C1 segment of cervical spinal cord (tissue), 14 donors: ENCODE data around the gene CCDC57.
"Not testable (repeated sequence)": the region's sequence is repeated elsewhere in the genome, so short reads cannot be mapped to it uniquely, and the experiment has no call there.

Experiments
- DNase-seq, 14 donors: peaks; one replicate each; lab custom pipeline; 2025; lab: John Stamatoyannopoulos, UW

Gene CCDC57

GRCh38 chr17:82178499-82179261, 34.0 kb downstream of the CCDC57 start:
- no peak for DNase-seq

DNA sequence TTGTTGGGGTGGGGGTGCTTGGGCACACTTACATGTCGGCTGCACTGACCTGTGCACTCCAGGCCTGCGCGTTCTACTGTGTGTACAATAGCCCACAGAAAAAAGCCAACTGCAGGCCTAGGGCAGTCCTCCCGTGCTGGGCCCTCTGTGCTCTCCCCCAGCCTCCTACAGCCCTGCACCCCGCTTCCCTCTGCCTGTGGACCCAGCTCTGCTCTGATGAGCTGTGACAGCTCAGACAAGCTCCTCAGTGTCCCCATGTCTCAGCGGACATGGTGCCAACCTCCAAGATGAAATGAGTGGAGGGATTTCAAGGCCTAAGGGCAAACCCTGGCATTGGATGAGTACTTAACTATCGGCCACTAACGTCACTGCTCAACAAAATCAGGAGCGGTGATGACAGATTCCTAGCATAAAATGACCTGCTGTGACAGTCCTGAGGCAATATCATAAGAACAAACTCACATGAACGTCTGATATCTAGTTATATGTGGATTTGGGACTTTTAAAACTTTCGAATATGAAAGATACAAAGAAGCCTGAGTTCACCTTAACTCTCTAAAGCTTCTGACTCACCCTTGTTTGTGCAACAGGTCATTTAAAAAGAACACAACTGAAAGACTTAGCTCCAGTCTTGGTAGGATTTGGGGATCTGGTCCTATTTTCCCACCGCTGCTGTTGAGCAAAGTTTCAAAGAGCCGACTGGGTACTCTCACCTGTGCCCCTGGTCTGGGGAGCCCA, 34.7 kb downstream of the CCDC57 start:
- DNase-seq = no peak

- no peak for DNase-seq
These were observed 35.4 kb downstream of the CCDC57 start for GRCh38 chr17:82177276-82177675.

DNA sequence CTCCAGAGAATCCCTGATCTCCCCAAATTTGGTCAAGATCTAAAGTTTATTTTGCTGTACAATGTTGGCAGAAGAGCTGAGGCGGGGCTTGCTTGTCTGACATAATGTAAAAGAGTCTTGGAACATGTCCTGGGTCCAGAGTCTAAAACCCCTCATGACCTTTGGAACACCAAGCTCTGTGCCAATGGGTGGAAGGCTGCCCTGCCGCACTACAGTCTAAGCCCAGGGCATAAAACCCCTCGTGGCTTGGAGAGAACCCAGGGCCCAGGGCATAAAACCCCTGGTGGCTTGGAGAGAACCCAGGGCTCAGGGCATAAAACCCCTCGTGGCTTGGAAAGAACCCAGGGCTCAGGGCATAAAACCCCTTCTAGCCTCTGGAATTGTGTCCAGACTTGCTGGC, 36.7 kb downstream of the CCDC57 start:
- DNase-seq = peak in 2 of 14 donors; percentile 18 to 23

DNA sequence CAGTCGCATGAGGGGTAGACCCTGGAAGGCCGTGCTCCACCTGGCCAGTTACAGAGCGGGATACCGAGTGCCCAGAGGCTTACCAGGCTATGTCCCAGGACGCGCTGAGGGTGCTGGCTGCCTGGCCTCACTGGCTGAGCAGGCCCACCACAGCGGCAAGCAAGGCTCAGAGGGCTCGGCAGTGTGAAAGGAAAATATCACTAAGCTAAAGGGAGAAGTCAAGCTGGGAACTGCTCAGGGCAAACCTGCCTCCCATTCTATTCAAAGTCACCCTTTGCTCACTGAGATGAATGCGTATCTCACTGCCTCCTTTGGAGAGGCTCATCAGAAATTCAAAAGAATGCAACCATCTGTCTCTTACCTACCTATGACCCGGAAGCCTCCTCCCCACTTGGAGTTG, 37.4 kb downstream of the CCDC57 start:
- DNase-seq = no peak

DNA sequence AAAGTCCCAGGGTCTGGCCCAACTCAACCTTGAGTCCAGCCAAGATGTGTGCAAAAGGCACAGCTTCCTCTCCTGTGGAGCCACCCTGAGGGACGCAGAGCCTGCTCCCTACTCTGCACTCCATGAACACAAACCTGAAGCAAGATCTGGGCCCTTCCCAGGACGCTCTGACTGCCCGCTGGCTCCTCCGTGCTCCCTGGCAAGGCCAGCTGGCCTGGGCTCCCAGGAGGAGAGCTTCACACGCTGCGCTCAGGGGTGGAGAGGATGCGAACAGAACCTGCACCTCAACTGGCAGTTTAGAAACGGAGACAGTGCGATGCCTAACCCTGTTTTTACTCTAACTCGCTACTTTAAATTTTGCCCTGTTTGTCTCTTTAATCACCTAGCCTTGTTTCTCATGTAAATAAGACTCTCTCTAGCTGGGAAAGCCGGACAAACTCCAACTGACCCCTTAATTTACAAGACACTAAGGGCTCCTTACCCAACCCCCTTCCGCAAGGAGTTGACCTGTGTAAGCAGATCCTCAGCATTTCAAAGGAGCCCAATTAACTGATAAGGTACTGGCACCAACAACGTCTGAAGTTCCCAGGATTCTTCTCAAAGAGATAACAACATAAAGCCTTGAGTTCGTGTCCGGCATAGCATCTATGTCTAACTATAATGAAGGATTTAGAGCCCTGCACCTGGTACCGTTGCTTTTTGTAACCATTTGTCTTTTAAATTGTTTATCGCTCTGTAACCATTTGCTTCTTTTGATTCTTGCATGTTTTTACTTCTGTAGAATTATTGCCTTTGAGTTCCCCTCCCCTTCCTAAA, 38.4 kb downstream of the CCDC57 start:
- DNase-seq = not testable (repeated sequence)

- no peak for DNase-seq
These were observed 39.1 kb downstream of the CCDC57 start for GRCh38 chr17:82173351-82174041.

- no peak for DNase-seq
These were observed 40.0 kb downstream of the CCDC57 start for GRCh38 chr17:82172486-82173160.

DNA sequence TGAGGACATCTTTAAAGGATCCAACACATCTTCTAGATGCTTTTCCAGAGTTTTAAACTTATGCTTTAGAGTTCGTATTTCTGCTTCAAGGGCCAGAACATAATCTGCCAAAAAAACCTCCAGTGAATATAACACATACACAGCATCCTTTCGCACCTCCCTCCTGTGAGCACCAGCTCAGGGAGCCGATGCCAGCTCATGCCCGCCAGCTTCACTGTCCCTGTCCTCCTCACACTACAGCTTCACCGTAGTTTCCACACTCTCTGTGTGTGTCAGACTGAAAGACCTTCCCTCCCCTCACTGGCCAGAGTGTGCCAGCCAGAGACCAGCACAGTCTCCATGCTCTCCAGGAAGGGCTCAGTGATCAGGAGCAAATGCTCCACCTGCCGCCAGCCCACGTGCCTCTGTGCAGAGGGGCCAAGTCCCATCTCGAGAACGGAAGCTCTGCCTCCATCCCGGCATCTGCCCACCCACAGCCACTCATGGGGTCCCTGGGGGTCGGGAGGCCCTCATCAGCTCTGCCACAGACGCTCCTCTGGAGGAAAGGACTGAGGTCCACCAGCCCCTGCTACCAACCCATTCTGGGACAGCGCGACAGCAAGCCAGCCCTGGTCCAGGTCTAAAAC, 40.8 kb downstream of the CCDC57 start:
- DNase-seq = no peak

GRCh38 chr17:82170412-82170961, 42.2 kb downstream of the CCDC57 start:
- DNase-seq = peak in 2 of 14 donors; percentile 10 to 15

DNA sequence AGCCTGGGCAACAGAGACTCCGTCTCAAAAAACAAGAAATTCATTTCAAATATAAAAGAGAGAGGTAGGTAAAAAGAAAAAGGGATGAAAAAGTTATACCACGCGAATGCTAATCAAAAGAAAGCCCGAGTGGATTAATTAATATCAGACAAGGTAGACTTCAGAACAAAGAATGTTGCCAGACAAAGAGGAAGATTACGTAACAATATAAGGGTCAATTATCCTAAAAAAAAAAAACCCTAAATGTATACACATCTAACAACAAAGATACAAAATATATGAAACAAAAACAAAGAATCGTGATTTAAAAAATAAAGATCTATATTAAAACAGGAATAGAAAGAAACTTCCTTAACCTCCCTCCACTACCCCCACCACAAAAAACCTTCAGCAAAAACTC, 44.1 kb downstream of the CCDC57 start:
- DNase-seq = no peak

DNA sequence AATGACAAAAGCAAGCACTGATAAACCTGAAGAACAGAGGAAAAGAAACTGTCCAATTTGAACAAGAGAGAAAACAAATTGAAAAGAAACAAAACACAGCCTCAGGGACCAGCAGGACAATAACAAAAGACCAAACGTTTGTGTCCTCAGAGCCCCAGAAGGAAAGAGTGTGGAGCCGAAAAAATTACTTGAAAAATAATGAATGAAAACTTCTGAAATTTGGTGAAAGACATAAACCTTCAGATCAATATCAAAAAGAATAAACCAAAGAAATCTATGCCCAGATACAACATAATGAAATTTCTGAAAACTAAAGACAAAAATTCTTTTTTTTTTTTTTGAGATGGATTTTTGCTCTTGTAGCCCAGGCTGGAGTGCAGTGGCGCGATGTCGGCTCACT, 45.6 kb downstream of the CCDC57 start:
- DNase-seq = no peak

DNA sequence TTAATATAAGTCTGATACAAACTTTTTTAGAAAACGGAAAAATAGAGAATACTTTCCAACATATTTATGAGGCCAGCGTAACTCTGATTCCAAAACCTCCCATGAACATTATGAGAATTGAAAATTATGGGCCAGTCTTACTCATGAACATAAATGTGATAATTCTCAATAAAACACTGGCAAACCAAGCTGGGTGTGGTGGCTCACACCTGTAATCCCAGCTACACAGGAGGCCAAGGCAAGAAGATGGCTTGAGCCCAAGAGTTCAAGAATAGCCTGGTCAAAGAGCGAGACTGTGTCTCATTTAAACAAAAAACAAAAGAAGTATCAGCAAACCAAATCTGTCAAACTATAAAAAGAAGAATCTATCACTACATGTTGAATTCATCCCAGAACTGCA, 47.8 kb downstream of the CCDC57 start:
- DNase-seq = no peak

GRCh38 chr17:82161216-82161615, 51.4 kb downstream of the CCDC57 start:
- no peak for DNase-seq

- DNase-seq = no peak
These were observed 52.6 kb downstream of the CCDC57 start for GRCh38 chr17:82160075-82160474.

GRCh38 chr17:82158825-82159224, 53.8 kb downstream of the CCDC57 start:
- DNase-seq = no peak

GRCh38 chr17:82157046-82158035, 55.3 kb downstream of the CCDC57 start:
- DNase-seq = no peak

DNA sequence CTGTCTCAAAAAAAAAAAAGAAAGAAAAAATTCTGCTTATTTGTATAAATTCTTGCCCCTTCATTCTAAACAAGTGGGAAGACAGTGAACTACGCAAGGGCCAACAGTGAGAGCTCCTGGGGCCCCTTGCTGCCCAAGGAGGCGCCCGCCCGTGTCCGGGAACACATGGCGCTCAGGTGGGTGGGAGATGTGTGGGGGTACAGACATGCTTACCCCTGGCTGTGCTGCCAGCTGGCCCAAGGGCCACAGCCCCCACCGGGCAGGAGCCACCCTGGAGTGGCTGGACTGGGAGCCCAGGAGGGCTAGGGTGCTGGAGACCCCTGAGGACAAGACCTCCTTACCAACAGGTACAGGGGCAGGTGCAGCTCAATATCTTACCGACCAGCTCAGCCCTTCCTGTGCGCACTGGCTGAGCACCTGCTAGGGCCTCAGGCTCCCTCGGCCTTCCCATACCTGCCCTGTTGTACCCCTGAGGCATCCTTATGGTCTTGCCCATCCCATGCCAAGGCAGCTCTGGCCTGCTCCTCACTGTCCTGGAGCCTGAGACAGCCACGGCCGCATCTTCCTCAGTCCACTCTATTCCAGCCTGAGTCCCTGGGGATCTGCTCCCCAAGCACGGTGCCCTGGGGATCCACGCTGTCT, 56.2 kb downstream of the CCDC57 start:
- DNase-seq = no peak

DNA sequence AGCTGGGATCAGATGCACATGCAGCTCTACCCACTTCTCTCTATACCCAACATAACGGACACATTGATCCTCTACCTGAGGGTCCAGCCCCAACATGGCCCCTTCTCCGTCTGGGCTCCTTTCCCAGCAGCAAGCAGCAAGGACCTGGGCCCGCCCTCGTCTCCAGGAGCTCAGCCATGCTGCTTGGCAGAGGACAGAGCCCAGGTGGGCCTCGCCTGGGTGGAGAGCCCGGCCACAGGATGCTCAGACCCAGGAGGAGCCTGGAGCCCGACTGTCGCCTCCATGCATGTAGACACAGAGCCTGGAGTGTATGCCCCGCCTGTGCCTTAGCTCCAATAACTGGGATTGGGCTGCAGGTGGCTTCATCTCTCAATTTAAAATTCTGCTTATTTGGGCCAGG, 57.0 kb downstream of the CCDC57 start:
- no peak for DNase-seq
